Gastroesophageal sphincter (tissue), 4 donors: Measurements from ENCODE around the gene LMNTD1. TPM values are rescaled to one million over a fixed set of nuclear protein-coding genes. Genes with fewer than 3 reads are reported as not detected.
"Not testable (repeated sequence)": the region's sequence is repeated elsewhere in the genome, so short reads cannot be mapped to it uniquely, and the experiment has no call there.

Source experiments
- ATAC-seq: fragments of 150-250 bp; one replicate; pipeline ENCODE4 v1.9.1; 2016; ENCODE audit warnings: mild to moderate bottlenecking, moderate library complexity
- H3K27ac ChIP-seq, 4 donors: fragments of 200-600 bp; sonication (generic) in 3 of 4; 1 replicate in 3 of 4; 2 replicates in 1 of 4; pipeline ENCODE4 v1.5.1; 2016 to 2019
- H3K27me3 ChIP-seq: fragments of 200-600 bp; sonication (generic); one replicate; pipeline ENCODE4 v1.5.1; 2019
- H3K36me3 ChIP-seq, 2 donors: fragments of 200-600 bp; sonication (generic); one replicate each; pipeline ENCODE4 v1.5.1; 2019; ENCODE audit warnings: control low read depth in 1 of 2
- H3K4me1 ChIP-seq, 3 donors: fragments of 200-600 bp; sonication (generic); 1 replicate in 2 of 3; 2 replicates in 1 of 3; pipeline ENCODE4 v1.5.1; 2016 to 2019; ENCODE audit warnings: control low read depth in 2 of 3
- H3K4me3 ChIP-seq, 2 donors: fragments of 200-600 bp; sonication (generic); one replicate each; pipeline ENCODE4 v1.5.1; 2019; ENCODE audit warnings: mild to moderate bottlenecking in 1 of 2, moderate library complexity in 1 of 2
- H3K9me3 ChIP-seq, 3 donors: fragments of 200-600 bp; sonication (generic); one replicate each; pipeline ENCODE4 v1.5.1; 2017 to 2019; ENCODE audit warnings: control low read depth in 2 of 3
- CTCF ChIP-seq, 4 experiments: fragments of 200-600 bp in 2 of 4; fragments of 450-650 bp in 2 of 4; sonication (generic) in 1 of 4; IDR thresholded peaks; one replicate each; pipeline ENCODE4 v1.5.1; 2017 to 2019; ENCODE audit warnings: antibody characterized with exemption in 4 of 4, mild to moderate bottlenecking in 2 of 4, moderate library complexity in 2 of 4
- EP300 ChIP-seq: sonication (generic); formaldehyde crosslinking; IDR thresholded peaks from one replicate; pipeline ENCODE4 v1.6.1; 2017; ENCODE audit warnings: antibody characterized with exemption, mild to moderate bottlenecking
- POLR2A ChIP-seq, 2 donors: fragments of 450-650 bp; IDR thresholded peaks; one replicate each; pipeline ENCODE4 v1.6.1; 2017; ENCODE audit warnings: antibody characterized with exemption in 2 of 2, mild to moderate bottlenecking in 2 of 2, moderate library complexity in 1 of 2
- POLR2AphosphoS5 ChIP-seq: sonication (generic); formaldehyde crosslinking; IDR thresholded peaks from one replicate; pipeline ENCODE4 v1.6.1; 2017; ENCODE audit warnings: antibody characterized with exemption
- WGBS, 2 donors: methylation state at CpG; one replicate each; pipeline ENCODE4 v1.1.5; 2018; ENCODE audit warnings: low coverage in 1 of 2; 5-methylcytosine and 5-hydroxymethylcytosine counted together
- total RNA-seq, 4 donors: library from RNA; depleted of rRNA; stranded (reverse); fragments of >200 nt; gene quantifications; one replicate each; pipeline ENCODE4 v1.1.0, GENCODE V29; 2016

The LMNTD1 gene
- total RNA-seq: 1 to 10 TPM in 1 of 4 donors, not detected in 3; 1.2 TPM

GRCh38 chr12:25553098-25553497 is at the start of gene LMNTD1:
TSS of gene LMNTD1 (minus strand) at chr12:25553283. CDS start at chr12:25552959, 324 bp downstream.
- Histone ChIP-seq H3K4me1 (no peaks in the 10 kb centered on the region), H3K9me3 (no peaks in the 10 kb centered on the region), H3K27me3 (no peaks in the 10 kb centered on the region), H3K36me3 (no peaks in the 10 kb centered on the region), H3K27ac (no peak within 1 kb of the TSS), H3K4me3 (no peak within 1 kb of the TSS)
- no peak for ATAC-seq
- 0 to 11% methylated on average over 1 of the region's 1 CpG for WGBS, 2 donors
- TF ChIP-seq EP300: no peak
- TF ChIP-seq CTCF (IDR thresholded peaks at IDR 0.05): no peak
- no peak for TF ChIP-seq POLR2A (IDR thresholded peaks at IDR 0.05)
- TF ChIP-seq POLR2AphosphoS5: no peak

GRCh38 chr12:25598956-25599355 is 45.9 kb upstream of the LMNTD1 start:
- TF ChIP-seq EP300 (no peak), POLR2AphosphoS5 (no peak), POLR2A (IDR thresholded peaks at IDR 0.05) (no peak)
- H3K27me3 ChIP-seq: no peaks in the 10 kb centered on the region
- no peaks in the 10 kb centered on the region for H3K4me1 ChIP-seq
- no peak for ATAC-seq
- no peaks in the 10 kb centered on the region for H3K36me3 ChIP-seq
- H3K27ac ChIP-seq: no peak overlapping the region
- WGBS, 2 donors: 53 to 69% methylated on average over 3 of the region's 3 CpGs
- H3K4me3 ChIP-seq: no peak overlapping the region
- H3K9me3 ChIP-seq: peaks cover 0 to 16% (median 0%) of the 10 kb centered on the region in 3 donors

GRCh38 chr12:25595496-25595895 is 42.4 kb upstream of the LMNTD1 start:
- not testable (repeated sequence) for H3K4me1 ChIP-seq, ATAC-seq, H3K27ac ChIP-seq, H3K4me3 ChIP-seq, H3K36me3 ChIP-seq, H3K27me3 ChIP-seq
- peaks cover 0 to 16% (median 0%) of the 10 kb centered on the region in 3 donors for H3K9me3 ChIP-seq

GRCh38 chr12:25594376-25594775 is 41.3 kb upstream of the LMNTD1 start:
- no peak for ATAC-seq
- TF ChIP-seq POLR2A (IDR thresholded peaks at IDR 0.05): no peak
- no peak for TF ChIP-seq CTCF (IDR thresholded peaks at IDR 0.05)
- no peak for TF ChIP-seq POLR2AphosphoS5
- TF ChIP-seq EP300: no peak
- H3K4me3 ChIP-seq: no peak overlapping the region
- H3K9me3 ChIP-seq: peaks cover 0 to 7% (median 0%) of the 10 kb centered on the region in 3 donors
- no peaks in the 10 kb centered on the region for H3K27me3 ChIP-seq
- no peak overlapping the region for H3K27ac ChIP-seq
- no peaks in the 10 kb centered on the region for H3K36me3 ChIP-seq
- 92 to 100% methylated on average over 1 to 2 of the region's 2 CpGs for WGBS, 2 donors
- H3K4me1 ChIP-seq: no peaks in the 10 kb centered on the region

GRCh38 chr12:25592725-25593495 is 39.8 kb upstream of the LMNTD1 start:
- TF ChIP-seq EP300 (no peak), POLR2A (IDR thresholded peaks at IDR 0.05) (no peak), CTCF (IDR thresholded peaks at IDR 0.05) (no peak), POLR2AphosphoS5 (no peak)
- Histone ChIP-seq H3K4me1 (no peaks in the 10 kb centered on the region), H3K27me3 (no peaks in the 10 kb centered on the region), H3K4me3 (no peak overlapping the region), H3K36me3 (no peaks in the 10 kb centered on the region), H3K9me3 (no peaks in the 10 kb centered on the region), H3K27ac (no peak overlapping the region)
- no peak for ATAC-seq
- WGBS, 2 donors: no CpG with 5 or more reads among the region's 5 CpGs

- Histone ChIP-seq H3K27me3 (no peaks in the 10 kb centered on the region), H3K4me3 (no peak overlapping the region), H3K4me1 (peaks cover 0 to 4% (median 0%) of the 10 kb centered on the region in 3 donors), H3K9me3 (peaks cover 0 to 6% (median 0%) of the 10 kb centered on the region in 3 donors), H3K36me3 (no peaks in the 10 kb centered on the region), H3K27ac (no peak overlapping the region)
- TF ChIP-seq EP300: no peak
- no peak for TF ChIP-seq CTCF (IDR thresholded peaks at IDR 0.05)
- no peak for TF ChIP-seq POLR2A (IDR thresholded peaks at IDR 0.05)
- no peak for TF ChIP-seq POLR2AphosphoS5
- ATAC-seq: no peak
Measured at GRCh38 chr12:25591144-25591543, 38.1 kb upstream of the LMNTD1 start.
